HEK293 (cell line): Measurements from ENCODE around the gene MDH2.
"Not testable (repeated sequence)": the region's sequence is repeated elsewhere in the genome, so short reads cannot be mapped to it uniquely, and the experiment has no call there.

Experiments used
- YY1 ChIP-seq: fragments of 450-650 bp; formaldehyde crosslinking; IDR thresholded peaks from 2 replicates; pipeline ENCODE4 v1.5.1; 2018; ENCODE audit warnings: missing biosample characterization, missing genetic modification characterization
- ZNF239 ChIP-seq: fragments of 450-650 bp; formaldehyde crosslinking; IDR thresholded peaks from 2 replicates; pipeline ENCODE4 v1.5.1; 2016; ENCODE audit warnings: missing biosample characterization, missing genetic modification characterization
- ZNF24 ChIP-seq: fragments of 450-650 bp; formaldehyde crosslinking; IDR thresholded peaks from 2 replicates; pipeline ENCODE4 v1.5.1; 2016; ENCODE audit warnings: missing biosample characterization, missing genetic modification characterization
- ZNF274 ChIP-seq, 2 experiments: fragments of 200-500 bp in 1 of 2; fragments of 450-650 bp in 1 of 2; sonication (Bioruptor generic) in 1 of 2; formaldehyde crosslinking in 1 of 2; IDR thresholded peaks; 2 replicates each; pipeline versions ENCODE4 v1.5.1 to v1.6.1; 2014 to 2016; ENCODE audit warnings: borderline replicate concordance in 1 of 2, inconsistent platforms in 1 of 2, low read length in 1 of 2, missing biosample characterization in 1 of 2, missing genetic modification characterization in 1 of 2
- ZNF302 ChIP-seq: fragments of 450-650 bp; formaldehyde crosslinking; IDR thresholded peaks from 2 replicates; pipeline ENCODE4 v1.5.1; 2016; ENCODE audit warnings: missing biosample characterization, missing genetic modification characterization, low read depth
- ZNF324 ChIP-seq: fragments of 450-650 bp; formaldehyde crosslinking; IDR thresholded peaks from 2 replicates; pipeline ENCODE4 v1.5.1; 2016; ENCODE audit warnings: missing biosample characterization, missing genetic modification characterization
- ZNF561 ChIP-seq: fragments of 450-650 bp; IDR thresholded peaks from 2 replicates; pipeline ENCODE4 v1.5.1; 2018; ENCODE audit warnings: missing biosample characterization, missing genetic modification characterization, borderline replicate concordance
- ZNF707 ChIP-seq: fragments of 450-650 bp; formaldehyde crosslinking; IDR thresholded peaks from 2 replicates; pipeline ENCODE4 v1.5.1; 2016; ENCODE audit warnings: missing biosample characterization, missing genetic modification characterization
- TF ChIP-seq, protein P1 (sequence below): fragments of 450-650 bp; formaldehyde crosslinking; IDR thresholded peaks from 2 replicates; pipeline ENCODE4 v1.5.1; 2016; ENCODE audit warnings: missing biosample characterization, missing genetic modification characterization
- TF ChIP-seq, protein P2 (sequence below): fragments of 450-650 bp; formaldehyde crosslinking; IDR thresholded peaks from 2 replicates; pipeline ENCODE4 v1.5.1; 2016; ENCODE audit warnings: missing biosample characterization, missing genetic modification characterization
- TF ChIP-seq, protein P3 (sequence below): fragments of 450-650 bp; formaldehyde crosslinking; IDR thresholded peaks from 2 replicates; pipeline ENCODE4 v1.5.1; 2016; ENCODE audit warnings: missing biosample characterization, missing genetic modification characterization, borderline replicate concordance

DNA sequence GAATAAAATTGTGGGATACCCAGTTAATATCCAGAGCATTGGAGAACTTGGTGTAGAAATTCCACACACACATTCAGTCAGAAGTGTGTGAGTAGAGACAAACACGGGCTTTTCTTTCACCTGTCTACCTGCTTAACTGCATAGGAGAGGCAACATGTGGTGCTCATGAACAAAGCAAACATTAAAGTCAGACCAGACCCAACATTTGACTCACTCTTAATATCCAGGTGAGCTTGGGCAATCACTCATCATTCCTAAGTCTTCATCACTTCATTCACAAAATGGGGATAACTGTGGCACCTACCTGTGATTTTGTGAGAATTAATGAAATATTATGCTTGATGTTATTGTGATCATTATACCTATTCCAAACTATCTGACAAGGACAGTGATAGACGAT, 36.2 kb downstream of the MDH2 start:
- not testable (repeated sequence) for TF ChIP-seq ZNF274 (IDR thresholded peaks at IDR 0.05; ENCODE audit: low read length); ZNF274 (tag by site-specific recombination; IDR thresholded peaks at IDR 0.05; ENCODE audit: borderline replicate concordance); ZNF239; ZNF302 (tag by site-specific recombination); ZNF707 (tag by site-specific recombination); YY1 (tag by site-specific recombination); ZNF561 (tag by site-specific recombination); ZNF324 (tag by site-specific recombination); ZNF24 (tag by site-specific recombination)
- TF ChIP-seq, protein P1, sequence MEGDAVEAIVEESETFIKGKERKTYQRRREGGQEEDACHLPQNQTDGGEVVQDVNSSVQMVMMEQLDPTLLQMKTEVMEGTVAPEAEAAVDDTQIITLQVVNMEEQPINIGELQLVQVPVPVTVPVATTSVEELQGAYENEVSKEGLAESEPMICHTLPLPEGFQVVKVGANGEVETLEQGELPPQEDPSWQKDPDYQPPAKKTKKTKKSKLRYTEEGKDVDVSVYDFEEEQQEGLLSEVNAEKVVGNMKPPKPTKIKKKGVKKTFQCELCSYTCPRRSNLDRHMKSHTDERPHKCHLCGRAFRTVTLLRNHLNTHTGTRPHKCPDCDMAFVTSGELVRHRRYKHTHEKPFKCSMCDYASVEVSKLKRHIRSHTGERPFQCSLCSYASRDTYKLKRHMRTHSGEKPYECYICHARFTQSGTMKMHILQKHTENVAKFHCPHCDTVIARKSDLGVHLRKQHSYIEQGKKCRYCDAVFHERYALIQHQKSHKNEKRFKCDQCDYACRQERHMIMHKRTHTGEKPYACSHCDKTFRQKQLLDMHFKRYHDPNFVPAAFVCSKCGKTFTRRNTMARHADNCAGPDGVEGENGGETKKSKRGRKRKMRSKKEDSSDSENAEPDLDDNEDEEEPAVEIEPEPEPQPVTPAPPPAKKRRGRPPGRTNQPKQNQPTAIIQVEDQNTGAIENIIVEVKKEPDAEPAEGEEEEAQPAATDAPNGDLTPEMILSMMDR: not testable (repeated sequence)
- TF ChIP-seq, protein P2, sequence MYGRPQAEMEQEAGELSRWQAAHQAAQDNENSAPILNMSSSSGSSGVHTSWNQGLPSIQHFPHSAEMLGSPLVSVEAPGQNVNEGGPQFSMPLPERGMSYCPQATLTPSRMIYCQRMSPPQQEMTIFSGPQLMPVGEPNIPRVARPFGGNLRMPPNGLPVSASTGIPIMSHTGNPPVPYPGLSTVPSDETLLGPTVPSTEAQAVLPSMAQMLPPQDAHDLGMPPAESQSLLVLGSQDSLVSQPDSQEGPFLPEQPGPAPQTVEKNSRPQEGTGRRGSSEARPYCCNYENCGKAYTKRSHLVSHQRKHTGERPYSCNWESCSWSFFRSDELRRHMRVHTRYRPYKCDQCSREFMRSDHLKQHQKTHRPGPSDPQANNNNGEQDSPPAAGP: not testable (repeated sequence)
- TF ChIP-seq, protein P3, sequence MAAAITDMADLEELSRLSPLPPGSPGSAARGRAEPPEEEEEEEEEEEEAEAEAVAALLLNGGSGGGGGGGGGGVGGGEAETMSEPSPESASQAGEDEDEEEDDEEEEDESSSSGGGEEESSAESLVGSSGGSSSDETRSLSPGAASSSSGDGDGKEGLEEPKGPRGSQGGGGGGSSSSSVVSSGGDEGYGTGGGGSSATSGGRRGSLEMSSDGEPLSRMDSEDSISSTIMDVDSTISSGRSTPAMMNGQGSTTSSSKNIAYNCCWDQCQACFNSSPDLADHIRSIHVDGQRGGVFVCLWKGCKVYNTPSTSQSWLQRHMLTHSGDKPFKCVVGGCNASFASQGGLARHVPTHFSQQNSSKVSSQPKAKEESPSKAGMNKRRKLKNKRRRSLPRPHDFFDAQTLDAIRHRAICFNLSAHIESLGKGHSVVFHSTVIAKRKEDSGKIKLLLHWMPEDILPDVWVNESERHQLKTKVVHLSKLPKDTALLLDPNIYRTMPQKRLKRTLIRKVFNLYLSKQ (tag by site-specific recombination): not testable (repeated sequence)
